CD4-positive, alpha-beta T cell treated with Interleukin-15 for 4 hours (primary cell): ENCODE measurements around the gene ISG20.
"Not testable (repeated sequence)": the region's sequence is repeated elsewhere in the genome, so short reads cannot be mapped to it uniquely, and the experiment has no call there.

Source experiments
- DNase-seq: peaks from one replicate; pipeline ENCODE4 v3.0.0-alpha.2; 2020; ENCODE audit warnings: low spot score

ISG20 gene

GRCh38 chr15:88618686-88619085 is 20.1 kb upstream of the ISG20 start:
- no peak for DNase-seq

- no peak for DNase-seq
Observed at GRCh38 chr15:88619796-88620195, 19.0 kb upstream of the ISG20 start.

GRCh38 chr15:88620995-88621772 is 17.6 kb upstream of the ISG20 start, which contains the start of gene AEN:
TSS of gene AEN (plus strand) at chr15:88621340. CDS start at chr15:88626210, 4,870 bp downstream.
- DNase-seq: peak; percentile 97

- DNase-seq: peak; percentile 74
Observed at GRCh38 chr15:88621789-88622604, 16.8 kb upstream of the ISG20 start.

- no peak for DNase-seq
Observed at GRCh38 chr15:88622605-88622975, 16.2 kb upstream of the ISG20 start.

GRCh38 chr15:88623061-88623460 is 15.8 kb upstream of the ISG20 start:
- DNase-seq: peak; percentile 70

GRCh38 chr15:88623632-88624031 is 15.2 kb upstream of the ISG20 start:
- no peak for DNase-seq

GRCh38 chr15:88624156-88624970 is 14.5 kb upstream of the ISG20 start:
- DNase-seq: peak; percentile 69

GRCh38 chr15:88624971-88625490 is 13.8 kb upstream of the ISG20 start:
- no peak for DNase-seq

GRCh38 chr15:88625943-88626741 is 12.7 kb upstream of the ISG20 start:
- DNase-seq: no peak

- peak; percentile 93 for DNase-seq
Observed at GRCh38 chr15:88627463-88627862, 11.4 kb upstream of the ISG20 start.

- no peak for DNase-seq
Observed at GRCh38 chr15:88628018-88628654, 10.7 kb upstream of the ISG20 start.

GRCh38 chr15:88629071-88629470 is 9.7 kb upstream of the ISG20 start:
- DNase-seq: no peak

- no peak for DNase-seq
Observed at GRCh38 chr15:88630141-88630721, 8.6 kb upstream of the ISG20 start.

- no peak for DNase-seq
Observed at GRCh38 chr15:88630798-88631463, 7.9 kb upstream of the ISG20 start.

- no peak for DNase-seq
Observed at GRCh38 chr15:88631464-88632028, 7.3 kb upstream of the ISG20 start.

- not testable (repeated sequence) for DNase-seq
Observed at GRCh38 chr15:88632797-88633196, 6.0 kb upstream of the ISG20 start.

GRCh38 chr15:88634449-88634848 is 4.4 kb upstream of the ISG20 start:
- no peak for DNase-seq

- DNase-seq: peak; percentile 61
Observed at GRCh38 chr15:88635318-88635717, 3.5 kb upstream of the ISG20 start.
